Measurements from ENCODE around the gene ZFPM1.

- TF ChIP-seq CTCF (conservative IDR thresholded peaks at IDR 0.05) = no peak
- no peak for TF ChIP-seq ZFX (IDR thresholded peaks at IDR 0.05)
Measured at GRCh38 chr16:88476203-88476602, 23.1 kb downstream of the ZFPM1 start.
